ENCODE data around the gene ABI3BP.
"Not testable (repeated sequence)": the region's sequence is repeated elsewhere in the genome, so short reads cannot be mapped to it uniquely, and the experiment has no call there.

The ABI3BP gene

GRCh38 chr3:100978011-100978659, 15.1 kb downstream of the ABI3BP start:
- DNase-seq, result no peak

GRCh38 chr3:100976611-100977010, 16.6 kb downstream of the ABI3BP start:
- no peak for DNase-seq

GRCh38 chr3:100975714-100976113, 17.5 kb downstream of the ABI3BP start:
- DNase-seq, result no peak

- no peak for DNase-seq
Measured at GRCh38 chr3:100973594-100973993, 19.6 kb downstream of the ABI3BP start.

GRCh38 chr3:100972867-100973266, 20.4 kb downstream of the ABI3BP start:
- no peak for DNase-seq

- no peak for DNase-seq
Measured at GRCh38 chr3:100972301-100972844, 20.8 kb downstream of the ABI3BP start.

GRCh38 chr3:100971798-100972197, 21.4 kb downstream of the ABI3BP start:
- DNase-seq, result no peak

GRCh38 chr3:100970477-100970990, 22.7 kb downstream of the ABI3BP start:
- DNase-seq, result no peak

GRCh38 chr3:100968932-100969906, 24.0 kb downstream of the ABI3BP start:
- DNase-seq, result no peak

- no peak for DNase-seq
Measured at GRCh38 chr3:100966807-100967206, 26.4 kb downstream of the ABI3BP start.

GRCh38 chr3:100966049-100966491, 27.2 kb downstream of the ABI3BP start:
- no peak for DNase-seq

GRCh38 chr3:100963041-100963440, 30.2 kb downstream of the ABI3BP start:
- DNase-seq, result no peak

GRCh38 chr3:100957261-100957986, 35.8 kb downstream of the ABI3BP start:
- no peak for DNase-seq

GRCh38 chr3:100956276-100956675, 36.9 kb downstream of the ABI3BP start:
- no peak for DNase-seq

- DNase-seq, result no peak
Measured at GRCh38 chr3:100954990-100955389, 38.2 kb downstream of the ABI3BP start.

- no peak for DNase-seq
Measured at GRCh38 chr3:100954199-100954935, 38.9 kb downstream of the ABI3BP start.

GRCh38 chr3:100953103-100953502, 40.1 kb downstream of the ABI3BP start:
- no peak for DNase-seq

- DNase-seq, result no peak
Measured at GRCh38 chr3:100947119-100947518, 46.1 kb downstream of the ABI3BP start.

GRCh38 chr3:100946096-100946495, 47.1 kb downstream of the ABI3BP start:
- DNase-seq, result not testable (repeated sequence)

- no peak for DNase-seq
Measured at GRCh38 chr3:100941451-100941850, 51.8 kb downstream of the ABI3BP start.

GRCh38 chr3:100941041-100941440, 52.2 kb downstream of the ABI3BP start:
- DNase-seq, result no peak

GRCh38 chr3:100936931-100937330, 56.3 kb downstream of the ABI3BP start:
- no peak for DNase-seq
